Hematopoietic multipotent progenitor cell treated with erythropoietin and hydrocortisone succinate and interleukin-3 and kit ligand, for 4 days (in vitro differentiated cells): ENCODE results near the gene AQP12B.

Experiments used
- DNase-seq: peaks from one replicate; pipeline ENCODE4 v3.0.0-alpha.2; 2015

Gene AQP12B

DNA sequence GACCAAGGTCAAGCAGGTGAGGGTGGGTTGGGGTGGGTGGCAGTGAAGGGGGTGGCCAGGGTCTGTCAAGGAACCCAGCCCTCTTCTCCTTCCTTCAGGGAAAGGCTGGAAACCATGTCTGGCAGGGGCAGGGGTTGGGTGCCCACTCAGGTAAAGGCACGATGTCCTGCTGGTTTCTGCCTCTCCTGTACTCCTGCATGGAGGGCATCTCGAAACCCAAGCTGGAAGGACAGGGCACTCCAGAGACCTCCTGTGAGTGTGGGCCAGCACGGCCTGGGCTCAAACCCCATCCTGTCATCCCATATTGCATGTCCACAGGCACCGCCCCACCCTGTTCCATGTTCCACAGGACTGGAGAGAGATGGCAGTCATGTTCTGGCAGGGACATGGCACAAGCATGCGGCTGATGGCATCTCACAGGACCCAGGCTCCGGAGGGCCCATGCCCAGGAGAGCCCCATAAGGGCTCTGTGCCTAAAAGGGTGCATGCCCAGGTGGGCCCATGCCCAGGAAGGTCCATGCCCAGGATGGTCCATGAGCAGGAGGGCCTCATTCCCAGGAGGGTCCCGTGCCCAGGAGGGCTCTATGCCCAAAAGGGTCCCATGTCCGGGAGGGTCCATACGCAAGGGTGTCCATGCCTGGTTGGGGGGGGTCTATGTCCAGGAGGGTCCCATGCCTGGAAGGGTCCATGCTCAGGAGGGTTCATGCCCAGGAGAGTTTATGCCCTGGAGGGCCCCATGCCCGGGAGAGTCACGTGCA is 51.0 kb downstream of the AQP12B start:
- DNase-seq, result no peak

DNA sequence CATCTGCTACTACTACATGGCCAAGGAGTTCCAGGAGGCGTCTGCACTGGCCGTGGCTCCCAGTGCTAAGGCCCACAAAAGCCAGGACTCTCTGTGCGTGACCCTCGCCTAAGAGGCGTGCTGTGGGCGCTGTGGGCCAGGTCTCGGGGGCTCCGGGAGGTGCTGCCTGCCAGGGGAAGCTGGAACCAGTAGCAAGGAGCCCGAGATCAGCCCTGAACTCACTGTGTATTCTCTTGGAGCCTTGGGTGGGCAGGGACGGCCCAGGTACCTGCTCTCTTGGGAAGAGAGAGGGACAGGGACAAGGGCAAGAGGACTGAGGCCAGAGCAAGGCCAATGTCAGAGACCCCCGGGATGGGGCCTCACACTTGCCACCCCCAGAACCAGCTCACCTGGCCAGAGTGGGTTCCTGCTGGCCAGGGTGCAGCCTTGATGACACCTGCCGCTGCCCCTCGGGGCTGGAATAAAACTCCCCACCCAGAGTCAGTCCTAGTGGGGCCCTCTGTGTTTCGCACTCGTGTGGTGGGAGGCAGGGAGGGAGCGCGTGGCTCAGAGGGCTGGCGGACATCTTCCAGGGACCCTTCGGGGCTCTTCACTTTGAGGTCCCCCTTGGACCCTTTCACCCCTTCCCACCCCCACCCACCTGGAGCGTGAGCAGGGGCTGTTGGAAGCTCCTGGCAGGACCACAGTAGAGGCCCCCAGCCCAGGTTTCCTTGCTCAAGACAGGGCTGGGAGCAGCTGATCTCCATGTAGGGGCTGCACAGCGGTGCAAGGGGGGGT is 51.7 kb downstream of the AQP12B start:
- DNase-seq, result no peak

DNA sequence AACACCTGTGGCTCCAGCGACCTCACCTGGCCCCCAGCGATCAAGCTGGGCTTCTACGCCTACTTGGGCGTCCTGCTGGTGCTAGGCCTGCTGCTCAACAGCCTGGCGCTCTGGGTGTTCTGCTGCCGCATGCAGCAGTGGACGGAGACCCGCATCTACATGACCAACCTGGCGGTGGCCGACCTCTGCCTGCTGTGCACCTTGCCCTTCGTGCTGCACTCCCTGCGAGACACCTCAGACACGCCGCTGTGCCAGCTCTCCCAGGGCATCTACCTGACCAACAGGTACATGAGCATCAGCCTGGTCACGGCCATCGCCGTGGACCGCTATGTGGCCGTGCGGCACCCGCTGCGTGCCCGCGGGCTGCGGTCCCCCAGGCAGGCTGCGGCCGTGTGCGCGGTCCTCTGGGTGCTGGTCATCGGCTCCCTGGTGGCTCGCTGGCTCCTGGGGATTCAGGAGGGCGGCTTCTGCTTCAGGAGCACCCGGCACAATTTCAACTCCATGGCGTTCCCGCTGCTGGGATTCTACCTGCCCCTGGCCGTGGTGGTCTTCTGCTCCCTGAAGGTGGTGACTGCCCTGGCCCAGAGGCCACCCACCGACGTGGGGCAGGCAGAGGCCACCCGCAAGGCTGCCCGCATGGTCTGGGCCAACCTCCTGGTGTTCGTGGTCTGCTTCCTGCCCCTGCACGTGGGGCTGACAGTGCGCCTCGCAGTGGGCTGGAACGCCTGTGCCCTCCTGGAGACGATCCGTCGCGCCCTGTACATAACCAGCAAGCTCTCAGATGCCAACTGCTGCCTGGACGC is 52.5 kb downstream of the AQP12B start:
- no peak for DNase-seq

DNA sequence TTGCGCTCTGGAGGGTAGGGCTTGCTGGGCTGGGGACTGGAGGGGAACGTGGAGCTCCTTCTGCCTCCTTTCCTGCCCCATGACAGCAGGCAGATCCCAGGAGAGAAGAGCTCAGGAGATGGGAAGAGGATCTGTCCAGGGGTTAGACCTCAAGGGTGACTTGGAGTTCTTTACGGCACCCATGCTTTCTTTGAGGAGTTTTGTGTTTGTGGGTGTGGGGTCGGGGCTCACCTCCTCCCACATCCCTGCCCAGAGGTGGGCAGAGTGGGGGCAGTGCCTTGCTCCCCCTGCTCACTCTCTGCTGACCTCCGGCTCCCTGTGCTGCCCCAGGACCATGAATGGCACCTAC is 53.1 kb downstream of the AQP12B start:
- DNase-seq, result no peak

DNA sequence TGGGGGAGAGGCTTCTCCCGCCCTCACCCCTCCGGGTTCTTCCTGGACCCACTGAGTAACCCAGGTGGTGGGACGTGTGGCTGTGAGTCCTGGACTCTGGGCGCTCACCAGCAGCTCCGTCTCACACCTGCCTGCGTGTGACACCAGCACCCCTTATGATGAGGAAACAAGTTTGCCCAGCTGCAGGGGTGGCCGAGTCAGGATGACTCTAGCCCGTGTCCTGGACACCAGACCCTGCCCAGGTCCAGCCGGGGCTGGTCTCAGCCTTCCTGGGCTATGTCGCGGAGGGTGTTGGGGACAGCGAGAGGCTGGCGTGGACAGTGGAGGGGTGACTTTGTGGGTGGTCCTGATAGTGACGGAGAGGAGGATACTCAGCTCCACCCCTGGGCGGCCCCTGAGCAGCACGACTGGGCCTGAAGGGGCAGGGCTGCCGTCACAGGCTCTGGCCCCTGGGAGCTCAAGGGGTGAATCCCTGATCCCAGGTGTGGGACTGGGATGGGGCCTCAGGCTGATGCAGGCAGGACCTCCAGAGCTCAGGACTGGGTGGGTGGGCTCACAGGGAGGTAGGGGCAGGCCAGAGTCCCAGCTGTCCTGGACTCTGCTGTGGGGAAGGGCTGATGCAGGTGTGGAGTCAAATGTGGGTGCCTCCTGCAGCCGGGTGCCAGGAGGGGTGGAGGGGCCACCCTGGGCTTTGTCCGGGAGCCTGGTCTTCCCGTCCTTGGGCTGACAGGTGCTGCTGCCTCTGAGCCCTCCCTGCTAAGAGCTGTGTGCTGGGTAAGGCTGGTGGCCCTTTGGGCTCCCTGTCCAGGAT is 53.7 kb downstream of the AQP12B start:
- no peak for DNase-seq

DNA sequence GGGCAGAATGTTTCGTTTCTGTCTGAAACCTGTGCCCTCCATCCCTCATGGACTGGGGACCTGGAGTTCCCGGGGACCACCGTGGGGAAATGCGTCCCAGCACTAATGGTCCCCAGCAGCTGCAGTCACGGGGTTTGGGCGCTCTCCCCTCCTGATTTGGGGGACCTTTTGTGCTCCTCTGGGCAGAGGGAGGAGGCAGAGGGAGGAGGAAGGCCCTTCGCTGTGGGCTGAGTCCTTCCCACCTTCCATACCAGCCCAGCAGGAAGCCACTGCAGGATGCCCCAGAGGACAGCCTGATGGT is 54.2 kb downstream of the AQP12B start:
- DNase-seq, result no peak

DNA sequence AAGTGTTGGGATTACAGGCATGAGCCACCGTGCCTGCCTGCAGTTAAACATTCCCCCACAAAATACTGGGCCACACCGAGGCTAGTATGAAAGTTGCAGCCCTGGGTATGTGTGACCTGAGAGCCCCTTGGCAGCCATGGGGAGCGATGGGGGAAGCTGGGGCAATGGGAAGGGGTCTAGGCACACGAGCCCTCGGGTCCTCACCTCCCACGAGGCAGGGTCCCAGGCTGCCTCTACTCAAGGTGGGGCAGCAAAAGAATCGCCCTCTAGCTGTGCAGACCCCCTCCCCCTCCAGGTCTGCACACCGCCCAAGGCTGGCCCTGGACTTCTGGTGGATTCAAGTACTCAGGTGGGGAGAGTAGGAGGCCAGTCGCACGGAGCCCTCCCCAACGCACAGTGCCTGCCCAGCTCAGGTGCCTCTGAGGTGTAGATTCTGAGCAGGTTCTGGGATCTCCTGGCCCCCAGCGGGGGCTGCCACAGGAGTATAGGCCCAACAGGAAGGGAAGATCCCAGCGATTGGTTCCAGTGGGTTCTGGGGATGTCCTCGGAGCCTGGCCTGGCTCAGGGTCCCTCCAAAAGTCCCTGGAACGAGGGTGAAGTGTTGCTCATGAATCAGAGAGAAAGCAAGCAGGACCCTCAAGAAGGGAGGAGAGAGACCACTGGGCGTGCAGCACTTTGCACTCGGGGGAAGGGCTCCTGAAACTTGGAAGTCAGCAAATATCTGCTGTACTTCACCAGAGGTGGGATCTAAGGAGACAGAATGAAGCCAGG is 54.8 kb downstream of the AQP12B start:
- DNase-seq, result no peak

DNA sequence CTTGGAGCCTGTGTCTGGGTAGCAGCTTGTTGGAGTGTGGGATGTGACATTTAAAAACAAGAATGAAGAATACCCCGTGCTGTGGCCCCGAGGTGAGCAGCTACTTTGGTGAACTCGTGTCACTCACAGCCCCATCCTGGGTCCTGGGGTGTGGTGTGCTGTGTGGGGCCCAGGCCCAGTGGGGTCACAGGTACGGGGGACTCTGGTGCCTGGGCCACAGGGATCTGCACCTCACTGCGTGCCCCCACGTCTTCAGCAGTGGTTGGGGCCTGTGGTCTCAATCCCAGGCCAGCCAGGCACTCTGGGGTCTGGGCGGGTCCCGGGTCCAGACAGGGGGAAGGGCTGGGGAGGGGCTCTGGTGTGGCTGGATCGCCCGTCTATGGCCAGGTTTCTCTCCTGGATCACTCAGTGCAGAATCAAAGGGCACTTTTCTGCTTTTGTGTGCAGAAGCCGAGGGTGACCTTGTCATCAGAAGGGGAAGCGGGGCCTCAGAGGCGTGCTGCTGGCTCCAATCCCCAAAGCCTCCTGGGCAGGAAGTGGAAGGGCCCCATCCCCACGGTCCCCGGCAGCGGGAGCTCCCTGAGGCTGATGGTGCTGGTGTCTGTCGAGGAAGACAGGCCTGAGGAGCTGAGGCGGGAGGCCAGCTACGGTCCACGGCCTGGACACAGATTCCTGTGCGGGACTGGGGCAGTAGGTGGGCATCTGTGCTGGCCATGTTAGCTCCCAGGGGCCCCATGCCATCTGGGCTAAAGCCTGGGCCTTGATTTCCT is 56.0 kb downstream of the AQP12B start:
- peak; percentile 83 for DNase-seq
